A549 (cell line): ENCODE data around the gene CHML. TPM values are rescaled to one million over a fixed set of nuclear protein-coding genes. Genes with fewer than 3 reads are reported as not detected.

ENCODE experiments used
- ATAC-seq, 2 experiments: fragments of 200-7000 bp in 1 of 2; fragments of >200 bp in 1 of 2; cut with Nextera tagmentation in 1 of 2; cut with Tn5 transposase in 1 of 2; 3 replicates each; pipeline versions ENCODE4 v1.8.0 to v1.9.1; 2018 to 2020; ENCODE audit warnings: mild to moderate bottlenecking in 1 of 2, moderate library complexity in 1 of 2
- CTCF ChIA-PET: fragments of 300-600 bp; sonication (Branson Sonifier 250); formaldehyde crosslinking; extraction: SDS; loops from one replicate; lab custom pipeline; 2021; ENCODE audit warnings: antibody characterized with exemption, inconsistent platforms; lab: Yijun Ruan, JAX
- POLR2A ChIA-PET: fragments of 350-600 bp; formaldehyde crosslinking; extraction: SDS; loops from one replicate; lab custom pipeline; 2021; ENCODE audit warnings: antibody characterized with exemption, inconsistent platforms; lab: Yijun Ruan, JAX
- DNase-seq, 2 experiments: peaks; one replicate each; pipeline versions ENCODE4 v3.0.0 to v3.0.0-alpha.2; 2011 to 2016; ENCODE audit warnings: low read depth in 1 of 2, low spot score in 1 of 2
- FAIRE-seq: peaks from 2 replicates; lab custom pipeline; 2011; peaks lifted over from hg19 to GRCh38; lab: Jason Lieb, UNC
- H3K27ac ChIP-seq, 2 experiments: fragments of >200 bp; sonication (Bioruptor Twin); formaldehyde crosslinking; 3 replicates each; pipeline ENCODE4 v1.5.1; 2016 to 2017
- H3K4me1 ChIP-seq: fragments of >200 bp; sonication (Bioruptor Twin); formaldehyde crosslinking; 3 replicates; pipeline ENCODE4 v1.6.1; 2016
- H3K4me2 ChIP-seq: fragments of >200 bp; sonication (Bioruptor Twin); formaldehyde crosslinking; 3 replicates; pipeline ENCODE4 v1.6.1; 2016
- H3K4me3 ChIP-seq: fragments of >200 bp; sonication (Bioruptor Twin); formaldehyde crosslinking; 3 replicates; pipeline ENCODE4 v1.5.1; 2016
- H3K9me3 ChIP-seq: fragments of >200 bp; sonication (Bioruptor Twin); formaldehyde crosslinking; 3 replicates; pipeline ENCODE4 v1.6.1; 2016
- CEBPB ChIP-seq, 2 experiments: fragments of >200 bp in 1 of 2; sonication (Bioruptor Twin) in 1 of 2; formaldehyde crosslinking in 1 of 2; IDR thresholded peaks; 2 replicates each; pipeline ENCODE4 v1.6.1; 2012 to 2016
- EHMT2 ChIP-seq: fragments of 200-600 bp; sonication (generic); IDR thresholded peaks from 2 replicates; pipeline ENCODE4 v1.6.1; 2016; ENCODE audit warnings: antibody characterized with exemption, low read depth, mild to moderate bottlenecking, moderate library complexity
- EP300 ChIP-seq, 2 experiments: fragments of >200 bp; sonication (Bioruptor Twin); formaldehyde crosslinking; IDR thresholded peaks; 2 replicates in 1 of 2; 3 replicates in 1 of 2; pipeline ENCODE4 v1.6.1; 2016 to 2017
- FOSL2 ChIP-seq, 2 experiments: fragments of 450-650 bp in 1 of 2; fragments of >200 bp in 1 of 2; sonication (Bioruptor Twin) in 1 of 2; formaldehyde crosslinking; IDR thresholded peaks; 2 replicates each; pipeline versions ENCODE4 v1.5.0 to v1.6.1; 2016 to 2020; ENCODE audit warnings: mild to moderate bottlenecking in 1 of 2, moderate library complexity in 1 of 2
- GATA3 ChIP-seq: IDR thresholded peaks from 2 replicates; pipeline ENCODE4 v1.6.1; 2012; ENCODE audit warnings: borderline replicate concordance
- KDM5A ChIP-seq: fragments of 200-600 bp; sonication (generic); IDR thresholded peaks from 2 replicates; pipeline ENCODE4 v1.6.1; 2016; ENCODE audit warnings: antibody characterized with exemption, mild to moderate bottlenecking
- NFE2L2 ChIP-seq: fragments of 150-350 bp; conservative IDR thresholded peaks from 2 replicates; pipeline ENCODE4 v1.6.1; 2014; ENCODE audit warnings: low read length
- NPAS2 ChIP-seq: fragments of 250-450 bp; sonication (Bioruptor Pico); IDR thresholded peaks from 2 replicates; pipeline ENCODE4 v1.8.0; 2022; ENCODE audit warnings: mild to moderate bottlenecking, moderate library complexity, borderline replicate concordance
- NR3C1 ChIP-seq: fragments of >200 bp; sonication (Bioruptor Twin); formaldehyde crosslinking; IDR thresholded peaks from 3 replicates; pipeline ENCODE4 v1.6.1; 2017
- PHF8 ChIP-seq: fragments of 200-600 bp; sonication (generic); IDR thresholded peaks from 2 replicates; pipeline ENCODE4 v1.6.1; 2016; ENCODE audit warnings: low read depth, mild to moderate bottlenecking, antibody characterized with exemption, moderate library complexity, borderline replicate concordance
- RFX5 ChIP-seq: fragments of 450-650 bp; IDR thresholded peaks from 2 replicates; pipeline ENCODE4 v1.7.1; 2014; ENCODE audit warnings: antibody characterized with exemption, mild to moderate bottlenecking, moderate library complexity
- SMC3 ChIP-seq: fragments of >200 bp; sonication (Bioruptor Twin); formaldehyde crosslinking; IDR thresholded peaks from 3 replicates; pipeline ENCODE4 v1.6.1; 2018; ENCODE audit warnings: inconsistent platforms
- ZSCAN20 ChIP-seq: fragments of 250-450 bp; sonication (Bioruptor Pico); IDR thresholded peaks from 2 replicates; pipeline ENCODE4 v1.8.0; 2022; ENCODE audit warnings: mild to moderate bottlenecking, moderate library complexity
- WGBS: methylation state at CpG from one replicate; pipeline ENCODE4 v1.1.6; 2017; ENCODE audit errors: missing lambda C conversion rate; 5-methylcytosine and 5-hydroxymethylcytosine counted together
- polyA plus RNA-seq, 4 experiments: library from polyadenylated mRNA; depleted of rRNA in 3 of 4; stranded (reverse); fragments of >200 nt; fragmentation: RNase III in 1 of 4; extraction: RNeasy Plus Mini Kit Qiagen cat#74134 plus additional on column Dnase treatment in 1 of 4; gene quantifications; 2 replicates in 3 of 4; 3 replicates in 1 of 4; pipeline ENCODE4 v1.2.3, GENCODE V29; 2011 to 2017
- TF ChIP-seq, protein P1 (sequence below): IDR thresholded peaks from 2 replicates; pipeline ENCODE4 v1.6.1; 2012
- TF ChIP-seq, protein P2 (sequence below): IDR thresholded peaks from 2 replicates; pipeline ENCODE4 v1.6.1; 2012
- TF ChIP-seq, protein P3 (sequence below): fragments of 450-650 bp; IDR thresholded peaks from 2 replicates; pipeline ENCODE4 v1.6.1; 2014; ENCODE audit warnings: antibody characterized with exemption
- TF ChIP-seq, protein P4 (sequence below): fragments of >200 bp; sonication (Bioruptor Twin); formaldehyde crosslinking; IDR thresholded peaks from 2 replicates; pipeline ENCODE4 v1.6.1; 2016

CHML gene
- polyA plus RNA-seq, 2 of the 4 experiments (the other 2 are of a cell fraction): 8.8 to 15.2 TPM

DNA sequence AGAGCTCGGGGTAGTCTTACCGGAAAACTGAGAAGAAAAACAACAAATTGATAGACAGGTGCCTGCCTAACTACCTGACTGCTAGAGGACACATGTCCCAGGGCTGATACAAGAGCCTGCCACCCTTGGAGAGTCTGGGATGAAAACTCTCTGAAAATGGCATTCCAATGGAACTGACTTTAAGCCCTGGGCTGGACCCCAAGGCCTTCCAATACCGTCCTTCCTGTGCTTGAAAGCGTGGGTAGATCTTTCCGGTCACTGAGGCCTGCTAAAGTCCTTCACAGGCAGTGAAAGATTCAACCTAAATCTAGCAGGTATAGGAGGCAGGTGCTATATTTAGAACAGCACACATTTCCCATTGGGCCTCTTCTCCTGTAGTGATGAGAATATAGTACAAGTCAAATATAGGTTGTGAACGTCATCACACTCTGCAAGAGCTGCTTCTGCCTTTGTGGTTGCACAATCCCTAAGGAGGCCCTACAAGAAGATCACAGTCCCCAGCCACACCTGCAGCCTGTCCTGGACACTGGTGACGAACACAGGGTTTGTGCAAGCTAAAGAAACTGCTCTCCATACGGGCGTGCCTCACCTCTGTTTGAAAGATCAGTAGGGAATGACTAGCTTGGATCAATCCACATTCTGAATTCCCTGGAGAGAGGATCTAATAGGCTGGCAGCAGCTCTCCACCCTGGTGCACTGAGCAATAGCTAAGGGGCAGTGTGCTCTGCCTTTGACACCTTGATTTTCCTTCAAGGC, 876 bp upstream of the CHML start:
- DNase-seq (peak; percentile 51 to 94), ATAC-seq (peak; percentile 57 to 64), FAIRE-seq (no peak)
- ChIA-PET POLR2A (interaction anchor here (0.6 to 1.8 kb wide), 11 partner anchors 12 to 927 kb away, joined by 3 to 9 read pairs (median 4); partner anchors contain the start of genes FH and WDR64), CTCF (interaction anchor here (0.9 to 2.3 kb wide), 5 partner anchors 12 to 36 kb away, joined by 3 to 11 read pairs (median 8); no protein-coding TSS in a partner anchor)
- 40% methylated on average over 9 of the region's 9 CpGs for WGBS
- Histone ChIP-seq H3K27ac (peak overlapping the region; percentile 89 to 98), H3K4me3 (peak overlapping the region; percentile 74), H3K4me1 (peaks cover 41% of the 10 kb centered on the region), H3K9me3 (no peaks in the 10 kb centered on the region; the same call in 1 of the 3 replicates), H3K4me2 (peak overlapping the region; percentile 75)
- TF ChIP-seq NPAS2 (CRISPR knock-in tag) (0 out of 2 replicates have a peak, but pooled peaks have one; percentile 18), ZSCAN20 (CRISPR knock-in tag) (0 out of 2 replicates have a peak, but pooled peaks have one; percentile 47), NFE2L2 (no peak), EP300 (IDR thresholded peaks at IDR 0.05) (peak; percentile 79 to 86; a peak in 4 of 5 replicates), GATA3 (peak; percentile 58; the same call in 1 of the 2 replicates), CEBPB (IDR thresholded peaks at IDR 0.05) (peak; percentile 94 to 96), RFX5 (peak; percentile 64; the same call in 1 of the 2 replicates), FOSL2 (IDR thresholded peaks at IDR 0.05) (no peak; the same call in 1 of the 2 replicates), FOSL2 (CRISPR knock-in tag; IDR thresholded peaks at IDR 0.05) (0 out of 2 replicates have a peak, but pooled peaks have one; percentile 14), KDM5A (no peak), NR3C1 (no peak)
- TF ChIP-seq, protein P1, sequence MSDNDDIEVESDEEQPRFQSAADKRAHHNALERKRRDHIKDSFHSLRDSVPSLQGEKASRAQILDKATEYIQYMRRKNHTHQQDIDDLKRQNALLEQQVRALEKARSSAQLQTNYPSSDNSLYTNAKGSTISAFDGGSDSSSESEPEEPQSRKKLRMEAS: peak; percentile 41; the same call in 1 of the 2 replicates
- TF ChIP-seq, protein P2, sequence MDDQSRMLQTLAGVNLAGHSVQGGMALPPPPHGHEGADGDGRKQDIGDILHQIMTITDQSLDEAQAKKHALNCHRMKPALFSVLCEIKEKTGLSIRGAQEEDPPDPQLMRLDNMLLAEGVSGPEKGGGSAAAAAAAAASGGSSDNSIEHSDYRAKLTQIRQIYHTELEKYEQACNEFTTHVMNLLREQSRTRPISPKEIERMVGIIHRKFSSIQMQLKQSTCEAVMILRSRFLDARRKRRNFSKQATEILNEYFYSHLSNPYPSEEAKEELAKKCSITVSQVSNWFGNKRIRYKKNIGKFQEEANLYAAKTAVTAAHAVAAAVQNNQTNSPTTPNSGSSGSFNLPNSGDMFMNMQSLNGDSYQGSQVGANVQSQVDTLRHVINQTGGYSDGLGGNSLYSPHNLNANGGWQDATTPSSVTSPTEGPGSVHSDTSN: 0 out of 2 replicates have a peak, but pooled peaks have one; percentile 42
- TF ChIP-seq, protein P3, sequence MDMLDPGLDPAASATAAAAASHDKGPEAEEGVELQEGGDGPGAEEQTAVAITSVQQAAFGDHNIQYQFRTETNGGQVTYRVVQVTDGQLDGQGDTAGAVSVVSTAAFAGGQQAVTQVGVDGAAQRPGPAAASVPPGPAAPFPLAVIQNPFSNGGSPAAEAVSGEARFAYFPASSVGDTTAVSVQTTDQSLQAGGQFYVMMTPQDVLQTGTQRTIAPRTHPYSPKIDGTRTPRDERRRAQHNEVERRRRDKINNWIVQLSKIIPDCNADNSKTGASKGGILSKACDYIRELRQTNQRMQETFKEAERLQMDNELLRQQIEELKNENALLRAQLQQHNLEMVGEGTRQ: no peak
- TF ChIP-seq, protein P4, sequence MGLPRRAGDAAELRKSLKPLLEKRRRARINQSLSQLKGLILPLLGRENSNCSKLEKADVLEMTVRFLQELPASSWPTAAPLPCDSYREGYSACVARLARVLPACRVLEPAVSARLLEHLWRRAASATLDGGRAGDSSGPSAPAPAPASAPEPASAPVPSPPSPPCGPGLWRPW: peak; percentile 83

DNA sequence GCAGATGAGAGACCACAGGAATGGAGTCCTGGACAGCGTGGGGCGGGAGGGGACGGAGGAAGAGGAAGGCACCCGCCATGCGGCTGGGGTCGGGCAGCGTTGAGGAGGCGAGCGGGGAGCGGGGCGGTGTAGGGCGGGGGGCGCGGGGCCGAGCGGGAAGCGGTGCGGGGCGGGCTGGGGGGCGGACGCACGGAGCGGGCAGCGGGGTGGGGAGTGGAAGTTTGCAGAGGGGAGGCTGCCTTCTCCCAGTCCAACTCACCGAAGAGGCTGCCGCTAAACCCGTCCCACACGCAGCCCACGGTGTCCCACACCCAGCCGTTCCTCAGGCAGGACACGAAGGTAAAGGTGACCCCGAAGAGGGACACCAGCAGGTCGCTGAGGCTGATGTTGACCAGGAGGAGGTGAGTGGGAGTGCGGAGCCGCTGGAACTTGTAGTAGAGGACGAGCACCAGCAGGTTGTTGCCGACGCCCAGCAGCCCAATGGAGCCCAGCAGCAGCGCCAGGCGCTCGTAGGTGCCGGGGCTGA, 483 bp downstream of the CHML start:
- 0% methylated on average over 23 of the region's 42 CpGs for WGBS
- Histone ChIP-seq H3K4me2 (peak overlapping the region; percentile 88), H3K9me3 (no peaks in the 10 kb centered on the region; the same call in 1 of the 3 replicates), H3K27ac (peak overlapping the region; percentile 89 to 98), H3K4me1 (peaks cover 41% of the 10 kb centered on the region), H3K4me3 (peak overlapping the region; percentile 74)
- TF ChIP-seq ZSCAN20 (CRISPR knock-in tag): no peak
- peak; percentile 24; the same call in 1 of the 3 replicates for TF ChIP-seq SMC3
- TF ChIP-seq EHMT2: no peak
- peak; percentile 48; the same call in 1 of the 2 replicates for TF ChIP-seq PHF8
- FAIRE-seq (no peak), DNase-seq (peak; percentile 65 to 67), ATAC-seq (peak; percentile 67 to 78)
- ChIA-PET CTCF (interaction anchor here (1.5 to 4.2 kb wide), 4 partner anchors 13 to 34 kb away, joined by 8 to 24 read pairs (median 10); no protein-coding TSS in a partner anchor), POLR2A (interaction anchor here (0.6 to 1.8 kb wide), 7 partner anchors 10 to 85 kb away, joined by 3 to 9 read pairs (median 4); partner anchors contain the start of gene WDR64)
